Suppressor macrophage (primary cell): ENCODE results near the gene PREX1.

Experiments
- DNase-seq, 4 experiments: peaks; one replicate each; pipeline ENCODE4 v3.0.0-alpha.2; 2020 to 2022

PREX1 gene

DNA sequence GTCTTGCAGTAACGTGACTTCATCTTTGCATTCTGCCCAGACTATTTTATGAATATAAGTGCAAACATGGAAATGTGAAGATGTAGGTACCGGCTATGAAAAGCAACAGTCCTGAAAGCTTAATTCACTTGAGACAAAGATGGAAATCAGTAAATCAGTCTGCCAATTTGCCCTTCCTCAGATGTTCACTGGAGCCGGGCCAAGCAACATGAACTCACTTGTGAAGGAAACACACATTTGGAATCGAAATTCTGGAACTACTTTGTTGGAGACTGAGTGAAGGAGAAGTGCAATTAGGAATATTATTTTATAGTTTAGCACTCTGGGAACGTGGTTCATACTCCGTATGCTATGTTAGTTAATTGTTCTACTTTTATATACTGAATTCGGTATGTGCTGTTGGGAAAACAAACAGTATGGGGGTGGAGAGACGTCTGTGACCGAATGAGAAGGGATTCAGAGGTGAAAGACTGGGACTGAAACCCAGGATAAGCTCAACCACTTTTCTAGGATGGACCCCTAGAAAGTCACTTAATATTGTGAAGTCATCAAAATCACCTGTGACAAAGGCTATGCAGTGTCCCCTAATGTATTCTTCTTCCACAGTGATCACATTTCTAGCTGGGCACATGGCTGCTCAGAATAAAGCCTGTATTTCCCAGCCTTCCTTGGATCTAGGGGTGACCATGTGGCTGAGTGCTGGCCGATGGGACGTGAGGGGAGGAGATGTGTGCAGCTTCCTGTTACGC lies 95.5 kb downstream of the PREX1 start:
- no peak for DNase-seq

DNA sequence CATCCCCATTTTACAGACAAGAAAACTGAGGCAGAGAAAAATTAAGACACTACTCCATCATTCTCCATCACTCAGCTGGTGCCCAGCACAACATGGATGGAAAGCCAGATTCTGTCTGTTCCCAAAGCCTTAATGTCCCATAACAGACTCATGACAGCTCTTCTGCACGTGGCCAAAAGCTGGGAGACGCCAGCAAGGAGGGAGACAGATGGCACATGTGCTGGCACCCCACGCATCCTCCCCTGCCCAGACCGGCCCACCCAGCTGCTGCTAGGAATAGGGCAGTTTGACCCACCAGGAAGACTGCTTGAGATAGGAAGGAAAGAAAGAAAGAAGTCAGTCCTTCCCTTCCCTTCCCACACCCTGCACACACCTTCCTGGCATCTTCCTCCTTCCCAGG lies 96.3 kb downstream of the PREX1 start:
- no peak for DNase-seq

DNA sequence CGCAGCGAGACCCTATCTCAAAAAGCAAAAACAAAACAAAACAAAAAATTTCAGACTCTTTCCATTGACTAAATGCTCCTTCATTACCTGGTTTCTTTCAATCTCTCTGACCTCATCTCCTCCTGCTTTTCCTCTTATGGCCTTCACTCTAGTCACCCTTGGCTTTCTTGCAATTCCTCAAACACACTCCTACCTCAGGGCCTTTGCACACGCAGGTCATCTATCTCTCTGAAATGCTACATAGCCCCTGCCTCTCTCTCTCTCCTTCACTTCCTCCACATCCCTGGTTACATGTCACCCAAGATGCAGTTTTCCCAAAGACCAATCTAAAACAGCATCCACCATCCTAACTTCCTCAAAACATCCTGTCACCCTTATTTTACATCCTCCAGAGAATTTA lies 96.8 kb downstream of the PREX1 start:
- DNase-seq, result no peak

DNA sequence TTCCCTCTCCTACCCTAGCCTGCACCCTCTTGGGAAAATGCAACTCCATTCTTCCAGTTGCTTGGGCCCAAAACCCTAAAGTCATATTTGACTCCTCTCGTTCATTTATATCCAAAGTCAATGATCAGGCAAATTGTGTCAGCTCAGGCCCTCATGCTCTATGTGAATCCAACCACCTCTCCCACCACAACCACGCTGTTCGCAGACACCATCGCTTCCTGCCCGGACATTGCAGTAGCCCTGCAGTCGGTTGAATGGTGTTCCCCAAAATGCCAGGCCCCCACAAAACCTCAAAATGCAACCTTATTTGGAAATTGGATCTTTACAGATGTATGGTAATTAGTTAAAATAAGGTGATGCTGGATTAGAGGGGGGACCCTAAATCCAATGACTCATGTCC lies 98.3 kb downstream of the PREX1 start:
- peak in 3 of 4 experiments; percentile 34 to 59 (median 49) for DNase-seq

DNA sequence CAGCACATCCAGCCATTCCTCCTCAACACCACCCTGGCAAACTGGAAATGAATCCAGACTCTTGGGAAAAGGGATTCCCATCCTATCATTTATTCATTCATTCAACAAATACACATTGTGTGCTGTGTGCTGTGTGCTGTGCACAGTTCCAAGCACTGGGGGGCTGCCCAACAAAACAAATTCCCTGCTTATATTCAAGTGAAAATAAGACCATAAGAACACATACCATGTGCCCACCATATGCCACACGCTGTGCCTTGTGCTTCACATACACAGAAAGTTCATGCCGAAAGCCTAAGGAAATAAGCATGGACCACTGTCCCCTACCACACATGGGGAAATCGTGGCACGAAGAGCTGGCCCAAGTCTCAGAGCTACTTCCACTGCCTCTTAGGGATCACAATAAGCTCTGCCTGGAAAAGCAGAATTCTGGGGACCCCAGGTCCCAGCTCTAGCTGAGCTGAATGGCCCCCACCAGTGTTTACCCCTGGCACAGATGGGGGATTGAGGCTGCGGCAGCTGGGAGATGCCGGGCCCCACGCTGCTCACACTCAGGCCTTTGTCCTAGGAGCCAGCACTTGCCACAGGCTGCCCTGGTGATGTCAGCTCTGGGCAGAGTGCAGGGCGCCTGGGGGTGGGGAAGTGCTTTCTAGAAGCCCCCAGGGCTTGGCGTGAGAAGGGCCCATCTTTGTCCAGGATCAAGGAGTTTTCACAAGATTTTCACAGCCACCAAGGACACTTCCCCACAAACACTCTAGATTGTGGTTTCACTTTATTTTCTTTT lies 99.6 kb downstream of the PREX1 start:
- peak in 2 of 4 experiments; percentile 34 to 52 for DNase-seq

DNA sequence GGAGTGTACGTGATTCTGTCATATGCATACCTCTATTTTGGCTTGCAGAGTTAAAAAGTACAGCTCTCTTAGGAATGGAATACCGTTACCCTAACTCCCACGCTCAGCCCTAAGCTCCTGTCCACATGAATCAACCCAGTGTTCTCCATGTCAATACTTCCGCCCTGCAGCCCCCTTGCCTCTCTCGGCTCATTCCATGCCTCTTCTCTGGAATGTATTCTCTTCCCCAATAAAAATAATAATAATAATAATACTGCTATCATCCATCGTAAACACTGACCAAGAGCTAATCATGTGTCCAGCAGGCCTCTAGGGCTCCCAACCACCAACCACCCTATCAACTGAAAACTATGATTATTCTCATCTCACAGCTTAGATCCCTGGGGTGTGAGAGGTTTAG lies 100.6 kb downstream of the PREX1 start:
- no peak for DNase-seq

DNA sequence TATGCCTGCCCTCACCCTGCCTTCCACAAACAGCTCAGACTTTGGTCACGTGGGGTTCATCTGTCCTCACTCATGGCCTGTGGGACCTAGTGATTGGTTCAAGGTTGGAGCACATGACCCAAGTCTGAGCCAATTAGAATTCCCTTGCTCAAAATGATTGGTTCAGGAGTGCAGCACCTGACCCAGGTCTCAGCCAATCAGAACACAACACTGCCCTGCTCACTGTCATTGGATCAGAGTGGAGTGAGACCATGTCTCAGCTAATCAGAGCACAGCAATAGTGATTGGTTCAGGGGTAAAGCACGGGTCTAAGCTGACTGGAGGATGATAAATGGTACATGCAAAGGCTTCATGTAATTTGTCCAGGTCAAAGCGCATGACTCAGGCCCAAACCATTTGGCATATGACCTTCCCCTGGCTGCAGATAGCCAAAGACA lies 102.2 kb downstream of the PREX1 start:
- DNase-seq, result peak in 1 of 4 experiments; percentile 26

DNA sequence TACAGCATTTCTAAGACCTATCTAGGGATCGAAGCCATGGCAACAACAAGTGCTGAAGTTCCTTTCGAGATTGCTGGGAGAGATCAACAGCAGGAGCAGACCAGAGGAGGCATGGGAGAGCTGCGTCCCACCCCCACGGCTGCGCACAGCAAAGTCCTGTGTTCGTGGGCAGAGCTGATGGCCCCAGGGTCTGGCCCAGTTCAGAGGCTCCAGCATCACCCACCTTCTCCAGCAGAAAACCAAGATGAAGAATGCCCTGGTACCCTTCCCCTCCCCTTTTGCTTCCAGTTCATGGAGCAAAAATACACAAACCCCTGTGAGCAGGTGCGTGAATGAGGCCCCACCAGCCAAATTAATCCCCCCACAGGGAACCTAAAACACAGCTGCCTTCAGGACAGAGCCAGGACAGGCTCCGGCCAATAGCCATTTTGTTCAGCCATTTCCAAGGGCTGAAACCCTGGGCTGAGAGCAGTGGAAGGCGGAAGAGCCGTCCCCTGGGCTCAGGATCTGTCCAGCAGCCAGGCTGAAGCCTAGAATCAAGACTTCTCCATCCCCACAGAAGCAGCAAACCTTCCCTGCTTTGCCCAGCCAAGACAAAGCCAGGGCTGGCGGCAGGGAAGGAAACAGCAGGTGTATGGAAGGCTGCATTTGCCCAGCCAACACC lies 102.8 kb downstream of the PREX1 start:
- no peak for DNase-seq

DNA sequence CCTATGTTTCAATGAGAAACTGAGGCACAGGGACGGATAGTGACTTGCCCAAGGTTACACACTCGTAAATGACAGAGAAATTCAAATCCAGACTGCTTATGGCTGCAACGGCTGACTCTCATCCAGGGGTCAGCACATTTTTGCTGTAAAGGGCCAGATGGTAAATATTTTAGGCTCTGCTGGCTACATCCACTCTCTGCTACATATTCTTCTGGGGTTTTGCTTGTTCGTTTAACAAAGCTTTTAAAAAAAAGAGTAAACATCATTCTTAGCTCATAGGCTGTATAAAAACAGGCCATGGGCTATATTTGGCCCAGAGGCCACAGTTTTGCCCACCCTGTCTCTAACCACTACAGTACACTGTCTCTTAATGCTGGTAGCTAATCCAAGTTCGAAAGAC lies 103.4 kb downstream of the PREX1 start:
- DNase-seq, result no peak

DNA sequence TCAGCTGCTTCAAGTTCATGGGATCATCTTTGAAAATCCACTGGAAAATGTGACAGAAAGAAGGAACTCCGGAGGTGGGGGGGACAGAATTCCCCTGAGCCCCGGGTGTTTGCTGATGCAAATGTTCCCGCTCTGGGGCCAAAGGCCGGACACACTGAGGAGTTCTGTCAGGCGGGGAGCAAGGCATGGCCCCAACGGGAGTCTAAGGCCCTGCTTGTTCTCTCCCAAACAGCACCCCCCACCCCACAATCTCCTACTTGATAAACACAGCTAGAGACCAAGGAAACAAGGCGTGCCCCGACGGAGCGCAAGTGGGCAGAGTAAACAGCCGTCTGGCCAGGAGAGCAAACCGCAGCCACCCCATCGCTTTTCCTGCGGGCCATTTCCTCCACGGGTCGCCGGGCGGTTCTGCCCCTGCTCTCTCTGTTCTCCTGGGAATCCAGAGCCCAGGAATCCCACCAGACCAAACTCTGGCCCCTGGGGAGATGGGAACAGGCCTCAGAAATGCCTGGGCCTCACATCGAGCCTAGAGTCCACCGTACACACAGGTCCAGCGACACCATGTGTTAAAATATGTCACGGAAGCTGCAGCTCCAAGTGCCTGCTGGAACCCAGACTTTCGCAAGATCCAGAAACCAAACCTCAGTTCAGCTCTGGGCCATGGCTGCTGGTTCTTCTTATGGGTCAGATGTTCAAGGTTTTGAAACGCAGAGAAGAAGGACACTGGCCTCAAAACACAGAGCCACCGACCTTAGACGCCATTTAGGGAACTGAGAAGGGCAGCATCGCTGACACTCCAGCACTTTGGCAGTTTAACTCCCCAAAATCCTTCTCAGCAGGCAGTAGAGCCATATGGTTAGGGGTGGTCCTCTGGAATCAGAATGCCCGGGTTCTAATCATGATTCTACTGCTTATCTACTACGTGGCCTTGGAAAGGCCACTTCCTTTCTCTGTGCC lies 104.2 kb downstream of the PREX1 start:
- peak; percentile 87 to 93 (median 90) for DNase-seq

DNA sequence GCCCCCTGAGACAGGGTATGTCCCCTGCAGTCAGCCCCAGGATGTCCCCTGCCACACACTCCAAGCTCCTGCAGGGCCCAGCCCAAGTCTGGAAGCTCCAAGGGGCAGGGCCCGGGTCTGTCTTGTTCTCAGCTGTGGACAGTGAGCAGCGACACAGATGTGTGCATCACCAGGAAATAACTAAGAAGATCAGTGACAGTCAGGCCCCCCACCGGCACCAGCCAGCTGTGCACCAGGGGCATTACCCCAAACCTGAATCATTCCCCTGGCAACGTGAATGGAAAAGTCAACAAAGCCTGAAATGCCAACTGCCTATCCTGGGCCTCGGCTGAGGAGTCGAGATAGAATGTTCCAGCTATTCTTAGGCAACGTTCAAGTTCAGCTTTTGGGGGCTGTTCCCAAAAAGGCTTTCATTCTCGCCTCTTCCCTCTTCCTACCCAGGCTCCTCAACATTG lies 105.0 kb downstream of the PREX1 start:
- DNase-seq, result peak in 2 of 4 experiments; percentile 35 to 36

DNA sequence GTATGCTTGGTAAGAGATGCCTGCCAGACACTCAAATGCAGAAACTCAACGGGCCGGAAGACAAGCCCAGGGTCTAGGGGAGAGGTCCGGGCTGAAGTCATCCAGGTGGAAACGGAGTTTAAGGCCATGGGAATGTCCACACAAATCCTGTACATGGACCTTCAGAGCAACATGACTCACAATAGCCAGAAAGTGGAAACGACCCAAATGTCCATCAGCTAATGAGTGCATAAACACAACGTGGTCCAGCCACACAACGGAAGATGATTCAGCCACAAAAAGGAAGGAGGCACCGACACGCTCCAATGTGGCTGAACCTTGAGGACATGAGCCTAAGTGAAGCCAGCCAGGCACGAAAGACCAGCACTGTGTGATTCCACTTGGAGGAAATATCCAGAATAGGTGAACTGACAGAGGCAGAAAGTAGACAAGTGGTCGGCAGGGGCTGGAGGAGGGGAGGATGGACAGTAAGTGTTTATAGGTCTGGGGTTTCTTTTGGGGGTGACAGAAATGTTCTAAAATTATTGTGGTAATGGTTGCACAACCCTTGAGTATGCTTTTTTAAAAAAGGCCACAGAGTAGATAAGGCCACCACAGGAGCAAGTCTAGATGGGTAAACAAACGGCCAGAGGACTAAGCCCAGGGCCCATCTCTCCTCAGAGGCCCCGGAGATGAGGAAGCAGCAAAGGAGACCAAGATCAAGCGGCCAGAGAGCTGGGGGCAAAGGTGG lies 105.6 kb downstream of the PREX1 start:
- DNase-seq, result peak; percentile 78 to 90 (median 80)

DNA sequence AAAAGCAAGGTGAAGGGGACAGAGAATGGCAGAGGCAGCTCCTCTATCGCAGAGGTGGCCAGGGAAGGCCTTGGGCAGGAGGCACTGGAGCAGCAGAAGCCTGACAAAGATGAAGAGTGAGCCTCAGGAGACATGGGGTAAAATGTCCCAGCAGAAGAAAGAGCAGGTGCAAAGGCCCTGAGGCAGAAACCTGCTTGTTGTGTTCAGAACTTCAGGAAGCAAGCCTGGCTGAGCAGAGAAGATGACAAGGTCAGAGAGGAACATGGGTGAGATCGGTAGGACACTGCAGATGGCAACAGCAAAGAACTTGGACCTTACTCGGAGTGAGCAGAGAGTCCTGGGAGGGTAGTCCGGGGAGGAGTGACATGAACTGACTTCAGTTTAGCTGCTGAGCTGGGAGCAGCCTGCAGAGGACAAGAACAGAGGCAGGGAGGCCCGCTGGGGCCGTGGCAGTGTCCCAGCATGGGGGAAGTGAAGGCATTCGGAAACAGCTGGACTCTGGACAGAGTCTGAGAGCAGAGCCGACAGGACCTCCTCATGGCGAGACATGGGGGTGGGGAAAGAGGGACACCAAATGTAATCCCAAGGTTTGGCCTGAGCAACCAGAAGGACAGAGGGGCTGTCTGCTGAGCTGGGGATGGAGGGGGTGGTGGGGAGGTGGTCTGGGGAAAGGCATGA lies 106.3 kb downstream of the PREX1 start:
- DNase-seq, result peak in 1 of 4 experiments; percentile 38

DNA sequence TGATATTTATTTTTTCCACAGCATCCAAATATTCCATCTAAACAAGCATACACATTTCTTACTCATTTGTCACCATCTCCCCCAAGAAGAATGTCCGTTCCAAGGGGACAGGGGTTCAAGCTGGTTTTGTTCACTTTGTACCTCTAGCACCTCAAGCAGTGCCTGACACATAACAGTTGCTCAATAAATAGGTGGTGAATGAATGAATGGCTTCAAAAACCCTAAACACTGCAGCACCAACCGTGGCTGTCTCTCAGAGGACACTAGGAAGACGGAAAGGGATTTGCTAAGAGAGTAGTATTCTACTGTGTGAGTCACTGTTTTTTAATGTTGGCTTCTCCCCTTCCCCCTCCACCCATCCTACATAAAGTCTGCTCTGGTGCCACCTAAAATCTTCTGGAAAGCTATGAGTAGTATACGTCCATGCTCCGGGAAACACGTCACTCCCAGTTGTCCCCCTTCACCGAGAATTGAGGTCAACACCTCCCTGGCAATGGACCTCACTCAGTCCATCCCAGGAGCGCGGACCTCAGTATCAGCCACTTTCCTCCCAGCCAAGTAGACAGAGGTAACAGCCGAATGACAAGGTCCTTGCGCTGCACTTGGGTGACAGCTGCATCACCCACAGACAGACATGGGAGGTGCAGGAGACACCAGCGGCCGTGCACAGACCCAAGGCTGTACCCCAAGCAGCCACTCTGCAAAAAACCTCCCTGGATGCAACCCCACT lies 107.4 kb downstream of the PREX1 start:
- no peak for DNase-seq

DNA sequence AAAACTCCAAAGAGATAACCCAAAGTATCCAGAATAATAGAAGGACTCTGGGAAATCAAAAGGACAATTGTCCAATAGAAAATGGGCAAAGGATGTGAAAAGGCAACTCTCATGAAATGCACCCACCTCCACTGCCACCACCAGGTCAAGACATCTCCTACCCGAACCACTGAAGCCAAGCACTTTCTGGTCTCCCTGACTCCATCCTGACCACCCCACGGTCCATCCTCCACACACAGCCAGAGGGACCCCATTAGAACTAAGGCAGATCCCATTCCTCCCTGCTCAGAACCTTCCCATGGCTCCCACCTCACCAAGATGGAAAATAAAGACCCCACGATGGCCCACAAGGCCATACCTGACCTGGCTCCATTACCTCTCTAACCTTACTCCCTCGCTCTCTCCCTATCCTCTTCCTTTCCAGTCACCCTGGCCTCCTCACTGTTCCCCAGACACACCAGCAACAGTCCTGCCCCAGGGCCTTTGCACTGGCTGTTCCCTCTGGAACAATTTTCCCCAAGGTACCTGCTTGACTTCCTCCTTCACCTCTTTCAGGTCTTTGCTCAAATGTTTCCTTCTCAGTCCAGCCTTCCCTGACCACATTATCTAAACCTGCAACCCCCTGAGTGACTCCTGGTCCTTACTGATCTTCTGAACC lies 108.1 kb downstream of the PREX1 start:
- DNase-seq, result no peak

DNA sequence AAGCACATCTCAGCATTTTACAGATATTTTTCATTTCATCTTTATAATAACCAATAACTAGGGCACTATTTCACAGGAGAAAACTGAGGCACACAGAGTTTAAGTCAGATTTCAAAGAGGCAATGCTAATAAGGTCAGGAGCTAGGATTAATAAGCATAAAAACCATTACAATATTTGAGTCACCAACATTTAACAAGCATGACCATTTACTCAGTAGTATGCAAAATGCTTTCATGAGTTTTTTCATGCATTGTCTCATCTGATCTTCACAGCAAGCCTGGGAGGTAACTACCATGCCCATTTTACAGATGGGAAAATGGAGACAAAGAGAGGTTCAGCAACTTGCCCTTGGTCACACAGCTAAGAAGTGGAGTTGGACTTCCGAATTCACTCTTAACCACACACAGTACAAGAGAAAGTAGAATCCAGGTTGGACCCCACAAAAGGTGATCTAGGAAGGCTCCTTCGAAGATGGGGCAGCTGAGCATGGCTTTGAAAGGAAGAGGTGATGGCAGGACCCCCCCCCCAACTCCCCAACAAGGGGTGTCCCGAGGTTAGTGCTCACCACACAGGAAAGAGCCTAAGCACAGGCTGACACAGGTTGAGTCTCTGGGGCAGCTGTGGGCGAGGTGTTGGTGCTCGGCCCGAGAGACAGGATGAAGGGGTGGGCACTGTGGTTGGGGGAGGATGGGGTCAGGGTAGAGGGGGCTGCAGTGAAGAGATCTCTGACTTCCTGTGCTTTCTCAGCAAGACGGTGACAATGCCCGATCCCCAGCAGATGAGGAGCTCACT lies 108.8 kb downstream of the PREX1 start:
- no peak for DNase-seq

DNA sequence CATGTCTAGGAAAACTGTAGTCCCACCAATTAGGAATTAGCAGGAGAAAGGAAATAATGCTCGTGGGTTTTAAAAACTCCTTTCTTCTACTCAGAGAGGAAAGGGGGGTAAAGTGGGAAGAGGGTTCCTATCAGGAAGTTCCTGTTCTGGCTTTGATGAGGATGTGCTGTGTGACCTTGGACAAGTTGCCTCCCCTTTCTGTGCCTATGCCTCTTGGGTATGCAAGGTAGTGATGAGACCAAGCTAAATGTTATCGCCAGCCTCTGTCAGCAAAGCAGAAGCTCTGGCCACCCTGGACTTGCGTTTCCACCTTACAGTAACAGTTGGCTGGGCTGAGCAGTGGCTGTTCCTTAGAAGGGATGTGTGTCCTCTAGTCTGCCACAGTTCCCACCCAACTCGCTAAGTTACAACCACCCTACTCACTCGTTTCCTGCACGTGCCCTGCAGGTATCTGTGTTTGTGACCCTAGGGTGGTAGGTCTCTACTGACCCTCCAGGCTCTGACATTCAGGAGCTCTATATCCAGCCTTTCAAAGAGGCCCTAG lies 110.0 kb downstream of the PREX1 start:
- DNase-seq, result no peak

DNA sequence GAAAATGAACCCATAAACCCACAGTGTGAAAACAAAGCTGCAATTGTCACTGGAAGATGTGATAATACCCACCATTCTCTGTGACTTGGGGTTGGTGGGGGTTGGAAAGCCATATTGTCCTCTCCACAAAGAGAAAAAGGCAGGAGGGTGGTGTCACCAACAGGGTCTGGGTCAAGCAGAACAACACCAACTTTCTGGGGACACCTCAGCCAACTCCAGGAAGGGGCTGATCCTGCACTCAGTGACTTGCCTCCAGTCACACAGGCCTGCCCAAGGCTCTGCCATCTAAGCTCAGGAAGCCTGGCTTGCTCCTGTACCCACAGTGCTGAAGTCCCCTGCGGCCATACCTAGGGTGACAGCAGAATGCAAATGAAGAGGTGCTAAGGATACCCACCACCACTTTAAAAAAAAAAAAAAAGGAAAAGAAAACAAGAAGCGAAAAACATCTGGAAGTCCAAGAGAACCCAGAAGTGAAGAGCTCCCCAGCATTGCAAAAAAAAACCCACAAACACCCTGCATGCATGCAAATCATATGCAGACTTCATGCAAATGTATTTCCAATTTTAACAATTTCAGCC lies 110.6 kb downstream of the PREX1 start:
- DNase-seq, result peak in 1 of 4 experiments; percentile 22
